Fibroblast of skin of right quadriceps (primary cell): ENCODE measurements around the gene CFAP100.

ENCODE experiments used
- DNase-seq: peaks from one replicate; pipeline ENCODE4 v3.0.0-alpha.2; 2013

Gene CFAP100

GRCh38 chr3:126406389-126407296 is 11.9 kb downstream of the CFAP100 start:
- no peak for DNase-seq

GRCh38 chr3:126407412-126408044 is 12.8 kb downstream of the CFAP100 start:
- no peak for DNase-seq

DNA sequence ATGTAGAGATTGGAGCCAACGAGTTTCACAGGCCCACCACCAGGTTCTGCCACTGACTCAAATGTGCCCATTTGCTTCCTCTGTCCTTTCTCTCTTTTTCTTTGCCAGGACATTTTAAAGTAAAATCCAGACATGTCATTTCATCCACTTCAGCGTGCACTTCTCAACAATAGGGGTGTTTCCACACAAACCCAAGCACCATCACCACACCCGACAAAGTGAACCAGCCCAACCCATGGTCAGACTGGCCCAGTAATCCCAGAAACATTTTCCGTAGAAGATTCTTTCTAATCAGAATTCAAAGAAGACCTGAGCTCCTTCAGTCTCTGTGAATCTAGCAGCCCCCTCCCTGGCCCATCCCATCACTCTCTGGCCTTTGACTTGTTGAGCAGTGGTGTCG is 13.4 kb downstream of the CFAP100 start:
- no peak for DNase-seq

DNA sequence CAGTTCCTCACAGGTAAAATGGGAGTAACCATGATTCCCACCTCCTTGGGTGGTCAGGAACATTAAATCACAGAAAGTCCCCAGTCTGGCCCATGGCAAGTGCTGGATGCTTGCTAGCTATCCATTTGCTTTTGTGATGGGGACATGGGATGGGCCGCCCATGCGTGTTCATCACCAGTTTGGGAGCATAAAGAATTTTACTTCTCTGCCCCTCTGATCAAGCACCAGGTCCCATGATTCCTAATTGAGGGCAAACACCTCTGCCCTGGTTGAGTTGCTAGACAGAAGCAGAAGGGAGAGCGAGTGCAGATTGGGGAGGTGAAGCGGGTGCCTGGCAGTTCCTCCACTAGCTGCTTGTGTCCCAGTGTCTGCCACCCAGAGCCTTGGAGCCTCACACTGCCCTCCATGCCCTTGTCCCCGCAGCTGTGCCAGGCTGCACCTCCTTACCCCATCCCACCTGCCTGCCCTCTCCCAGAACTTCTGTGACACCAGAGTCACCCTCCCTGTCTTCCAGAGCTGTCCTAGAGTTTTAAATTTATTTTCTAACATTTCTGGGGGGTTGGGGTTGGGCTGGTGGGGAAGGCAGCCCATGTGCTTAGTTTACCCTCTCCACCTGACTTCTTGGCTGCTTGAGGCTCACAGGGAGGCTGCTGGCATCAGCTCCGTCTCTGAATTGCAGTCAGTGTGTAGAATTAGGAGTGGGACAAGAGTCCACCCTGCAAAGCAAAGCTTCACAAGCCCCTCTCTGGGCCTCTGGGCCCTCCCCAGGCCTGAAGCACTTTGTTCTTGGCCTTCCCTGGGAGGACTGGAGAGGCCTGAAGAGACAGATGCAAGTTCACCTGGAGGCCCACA is 18.4 kb downstream of the CFAP100 start:
- no peak for DNase-seq

GRCh38 chr3:126413693-126414080 is 19.0 kb downstream of the CFAP100 start:
- no peak for DNase-seq

GRCh38 chr3:126414406-126414805 is 19.7 kb downstream of the CFAP100 start:
- DNase-seq, result no peak

DNA sequence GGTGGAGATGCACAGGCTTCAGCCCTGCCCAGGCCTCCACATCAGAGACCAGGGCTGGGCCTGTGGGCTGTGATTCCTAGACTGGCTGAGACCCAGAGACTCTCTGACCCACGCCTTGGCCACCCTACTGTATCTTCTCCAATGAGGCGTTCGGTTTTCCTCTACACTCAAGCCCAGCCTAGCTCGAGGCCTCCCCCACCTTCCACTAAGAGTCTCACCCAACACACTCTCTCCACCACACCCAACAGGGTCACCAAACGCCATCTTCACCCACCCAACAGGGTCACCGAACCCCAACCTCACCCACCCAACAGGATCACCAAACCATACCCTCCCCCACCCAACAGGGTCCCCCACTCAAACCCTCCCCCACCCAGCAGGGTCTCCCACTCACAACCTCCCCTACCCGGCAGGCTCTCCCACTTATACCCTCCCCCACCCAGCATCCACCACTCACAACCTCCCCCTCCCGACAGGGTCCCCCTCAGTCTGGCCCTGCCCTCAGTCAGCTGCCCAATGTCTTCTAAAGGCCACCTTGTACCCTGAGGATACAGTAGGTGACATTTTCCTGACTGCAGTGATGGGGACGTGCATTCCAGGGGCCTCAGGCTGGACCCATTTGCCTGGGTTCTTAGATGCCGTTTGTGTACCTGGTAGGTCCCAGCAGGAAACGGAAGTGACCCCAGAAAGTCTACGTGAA is 20.4 kb downstream of the CFAP100 start:
- no peak for DNase-seq

GRCh38 chr3:126415661-126416591 is 21.2 kb downstream of the CFAP100 start:
- DNase-seq, result no peak

DNA sequence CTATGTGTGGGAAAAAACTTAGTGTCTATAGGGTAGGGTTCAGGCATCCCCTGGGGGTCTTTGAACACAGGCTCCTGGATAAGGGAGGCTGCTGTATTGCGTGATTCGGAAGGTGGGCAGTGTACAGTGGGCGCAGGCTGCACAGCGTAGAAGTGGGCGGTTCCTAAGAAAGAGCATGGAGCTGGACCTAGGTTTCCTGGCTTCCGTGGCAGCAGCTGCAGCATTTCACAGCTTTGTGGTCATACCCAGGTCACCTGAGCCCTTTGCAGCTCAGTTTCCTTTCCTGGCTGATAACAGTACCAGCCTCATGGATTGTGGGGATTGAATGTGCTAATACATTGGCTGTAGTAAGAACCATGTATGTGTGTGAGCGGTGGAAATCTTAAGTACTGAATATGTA is 22.2 kb downstream of the CFAP100 start:
- DNase-seq, result no peak

- no peak for DNase-seq
Observed at GRCh38 chr3:126417515-126417914, 22.8 kb downstream of the CFAP100 start.

- no peak for DNase-seq
Observed at GRCh38 chr3:126417981-126418530, 23.3 kb downstream of the CFAP100 start.

DNA sequence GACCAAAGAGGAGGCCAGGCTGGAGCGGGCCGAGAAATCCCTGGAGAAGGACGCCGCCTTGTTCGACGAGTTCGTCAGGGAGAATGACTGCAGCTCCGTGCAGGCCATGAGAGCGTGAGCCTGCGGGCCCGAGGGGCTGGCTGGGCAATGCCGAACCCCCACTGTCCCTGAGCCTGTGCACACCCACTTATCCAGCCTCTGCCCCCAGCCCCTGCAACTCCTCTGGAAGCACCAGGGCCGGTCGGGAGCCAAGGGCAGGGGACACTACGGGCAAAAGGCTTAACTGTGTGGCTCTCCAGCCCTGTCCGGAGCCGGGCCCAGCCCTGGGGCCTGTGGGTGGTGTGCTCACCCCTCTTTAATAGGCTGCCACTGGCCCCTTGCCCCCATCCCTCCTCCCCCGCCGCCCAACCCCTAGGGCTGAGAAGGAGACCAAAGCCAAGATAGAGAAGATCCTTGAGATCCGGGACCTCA is 24.0 kb downstream of the CFAP100 start:
- DNase-seq, result no peak

GRCh38 chr3:126419151-126419703 is 24.5 kb downstream of the CFAP100 start:
- no peak for DNase-seq

DNA sequence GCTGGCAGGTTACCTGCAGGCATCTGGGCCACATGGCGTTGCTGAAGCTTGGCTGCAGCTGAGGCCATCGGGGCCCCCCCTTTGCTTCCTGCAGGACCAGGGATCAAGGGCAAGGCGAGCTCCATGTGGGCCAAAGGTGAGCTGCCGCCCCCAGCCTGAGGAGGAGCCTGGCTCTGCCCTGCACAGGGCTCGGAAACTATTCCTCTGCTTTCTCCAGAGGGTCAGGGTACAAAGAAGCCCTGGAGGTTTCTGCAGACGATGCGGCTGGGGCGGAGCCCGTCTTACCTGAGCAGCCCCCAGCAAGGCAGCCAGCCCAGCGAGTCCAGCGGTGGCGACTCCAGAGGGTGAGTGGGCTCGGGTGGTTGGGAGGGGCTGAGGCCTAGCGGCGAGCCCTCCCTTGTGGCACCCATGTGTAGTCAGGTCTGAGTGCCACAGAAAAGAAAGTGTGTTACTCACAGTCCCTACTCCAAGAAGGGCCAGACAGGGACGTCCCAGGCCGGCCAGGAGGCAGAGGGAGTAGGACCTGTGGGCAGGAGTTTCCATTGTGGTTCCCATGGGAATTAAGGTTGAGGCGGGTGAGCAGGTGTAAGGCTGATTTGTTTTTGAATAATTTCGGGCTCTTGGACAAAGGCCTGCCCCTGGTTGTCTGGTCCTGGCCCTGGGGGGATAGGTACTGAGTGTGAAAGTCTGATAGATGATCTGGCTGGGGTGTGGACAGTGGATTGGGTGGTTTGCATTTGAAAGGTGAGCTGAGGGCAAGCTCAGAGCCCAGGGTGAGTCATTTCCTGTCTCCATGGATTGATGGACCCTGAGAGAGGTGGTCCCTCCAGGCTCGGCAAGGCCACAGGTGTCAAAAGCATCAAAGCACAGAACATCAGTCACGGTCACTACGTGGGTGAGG is 25.4 kb downstream of the CFAP100 start:
- DNase-seq, result no peak

DNA sequence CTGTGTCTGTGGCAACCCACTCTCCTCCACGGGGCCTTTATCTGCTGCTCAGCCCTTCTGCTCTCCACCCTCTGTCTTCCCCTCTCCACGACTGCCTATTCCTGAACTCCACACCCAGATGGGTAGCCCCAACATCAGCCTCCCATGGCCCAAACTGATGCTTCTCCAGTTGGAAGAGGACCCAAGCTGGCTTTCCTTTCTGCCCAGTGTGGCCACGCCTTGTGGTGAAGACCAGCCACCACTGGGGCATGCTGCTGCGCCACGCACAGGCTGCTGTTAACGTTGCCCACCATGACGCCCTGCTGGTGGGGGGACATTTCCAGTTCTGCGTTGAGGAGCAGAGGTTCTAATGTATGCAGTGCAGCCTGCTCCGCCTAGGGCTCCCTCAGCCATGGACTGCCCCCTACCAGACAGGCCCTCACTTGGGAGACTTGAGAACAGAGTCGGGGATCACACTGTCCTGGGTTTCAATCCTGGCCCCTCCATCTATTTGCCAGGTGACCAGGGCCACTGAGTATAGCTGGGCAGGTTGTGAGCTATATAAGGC is 26.9 kb downstream of the CFAP100 start:
- no peak for DNase-seq

DNA sequence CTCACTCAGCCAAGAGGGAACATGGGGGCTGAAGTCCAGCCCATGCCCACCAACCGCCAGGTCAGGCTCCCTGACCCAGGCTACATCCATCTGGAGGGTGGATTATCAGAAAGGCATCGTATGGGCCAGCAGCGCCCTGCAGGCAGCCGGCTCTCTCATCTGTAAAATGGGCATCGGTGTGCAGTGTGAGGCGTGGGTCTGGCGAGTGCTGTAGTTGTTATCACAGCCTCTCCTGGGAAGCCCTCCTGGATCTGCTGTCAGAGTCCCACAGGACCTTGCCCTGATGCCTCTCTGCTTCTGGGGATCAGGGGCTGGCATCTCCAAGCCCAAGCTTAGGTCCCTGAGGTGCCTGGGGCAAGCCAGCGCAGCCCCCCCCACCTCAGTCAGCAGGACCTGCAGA is 27.4 kb downstream of the CFAP100 start:
- DNase-seq, result no peak

DNA sequence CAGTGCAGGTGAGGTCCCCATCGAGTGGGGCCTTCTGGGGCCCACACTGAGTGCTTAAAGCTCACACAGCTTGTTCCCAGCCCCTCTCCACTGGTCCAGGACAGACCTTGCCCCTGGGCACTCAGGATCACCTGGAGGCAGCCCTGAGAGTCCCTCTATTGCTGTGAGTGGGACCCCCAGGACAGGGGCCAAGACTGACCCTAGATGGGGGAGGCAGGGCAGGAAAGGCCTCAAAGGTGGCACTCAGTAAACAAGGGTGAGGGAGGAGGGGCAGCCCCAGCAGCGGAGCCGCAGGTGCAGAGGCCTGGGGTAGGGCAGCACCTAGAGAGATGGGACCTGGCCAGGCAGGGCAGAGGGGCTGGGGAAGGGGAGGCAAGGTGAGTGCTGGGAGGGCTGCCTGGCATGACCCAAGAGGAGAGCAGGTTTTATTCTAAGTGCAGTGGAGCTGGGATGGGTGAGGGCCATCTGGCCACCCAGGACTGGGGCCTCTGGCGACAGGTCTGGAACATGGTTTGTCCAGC is 27.9 kb downstream of the CFAP100 start:
- no peak for DNase-seq

DNA sequence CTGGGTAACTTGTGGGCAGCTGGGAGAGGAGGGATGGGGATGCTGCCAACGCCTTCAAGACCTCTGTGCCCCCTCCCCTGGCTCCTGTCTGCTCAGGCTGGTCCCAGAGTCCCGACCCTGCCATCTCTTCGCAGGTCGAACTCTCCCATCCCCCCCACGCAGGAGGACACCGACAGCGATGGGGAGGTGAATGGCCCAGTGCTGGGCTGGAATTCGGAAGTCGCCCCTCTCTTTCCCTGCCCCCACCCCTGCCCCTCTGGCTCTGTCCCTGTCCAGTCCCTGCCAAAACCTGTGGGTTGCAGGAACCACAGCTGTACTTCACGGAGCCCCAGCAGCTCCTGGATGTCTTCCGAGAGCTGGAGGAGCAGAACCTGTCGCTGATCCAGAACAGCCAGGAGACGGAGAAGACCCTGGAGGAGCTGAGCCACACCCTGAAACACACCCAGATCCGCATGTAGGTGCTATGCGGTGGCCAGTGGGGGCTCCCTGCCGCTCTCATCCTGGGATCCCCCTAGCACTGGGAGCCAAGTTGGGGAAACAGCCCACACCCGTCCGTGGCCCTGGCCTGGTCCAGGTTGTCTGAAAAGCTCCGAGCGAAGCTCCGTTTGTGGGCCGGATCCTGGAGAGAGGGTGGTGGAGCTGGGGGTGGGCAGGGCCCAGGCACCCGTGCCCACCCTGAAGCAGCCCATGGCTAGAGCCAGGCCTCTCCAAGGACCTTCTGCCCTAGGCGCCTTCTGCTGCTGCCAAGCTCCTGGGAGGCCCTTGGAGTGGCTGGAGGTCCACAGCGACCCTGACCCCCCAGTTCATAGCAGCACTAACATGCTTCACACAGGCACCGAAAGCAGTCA is 28.7 kb downstream of the CFAP100 start:
- no peak for DNase-seq
